GM18505 (cell line): ENCODE data around the gene SMIM7.
"Not testable (repeated sequence)": the region's sequence is repeated elsewhere in the genome, so short reads cannot be mapped to it uniquely, and the experiment has no call there.

Experiments
- ATAC-seq: cut with Tn5 transposase; IDR thresholded peaks from one replicate; pipeline ENCODE4 v1.9.1; 2021; ENCODE audit not compliant: unreplicated experiment
- POLR2A ChIP-seq: IDR thresholded peaks from 4 replicates; pipeline ENCODE4 v1.6.1; 2011; ENCODE audit warnings: borderline replicate concordance; ENCODE audit not compliant: insufficient read depth, insufficient read length; ENCODE audit errors: extremely low read depth

Gene SMIM7

DNA sequence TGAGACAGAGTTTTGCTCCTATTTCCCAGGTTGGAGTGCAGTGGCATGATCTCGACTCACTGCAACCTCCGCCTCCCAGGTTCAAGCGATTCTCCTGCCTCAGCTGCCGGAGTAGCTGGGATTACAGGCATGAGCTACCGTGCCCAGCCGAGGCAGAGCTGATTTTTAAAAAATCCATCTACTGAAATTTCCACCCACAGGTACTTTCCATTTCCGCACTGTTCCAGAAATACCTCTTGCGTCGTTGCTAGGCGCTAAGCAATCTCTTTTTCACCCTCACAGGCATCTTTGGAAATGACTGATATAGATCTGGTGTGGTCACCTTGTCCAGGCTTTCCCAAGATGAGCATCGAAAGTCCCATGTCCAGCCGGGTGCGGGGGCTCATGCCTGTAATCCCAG lies 10.3 kb upstream of the SMIM7 start:
- ATAC-seq: no peak
- no peak for TF ChIP-seq POLR2A

DNA sequence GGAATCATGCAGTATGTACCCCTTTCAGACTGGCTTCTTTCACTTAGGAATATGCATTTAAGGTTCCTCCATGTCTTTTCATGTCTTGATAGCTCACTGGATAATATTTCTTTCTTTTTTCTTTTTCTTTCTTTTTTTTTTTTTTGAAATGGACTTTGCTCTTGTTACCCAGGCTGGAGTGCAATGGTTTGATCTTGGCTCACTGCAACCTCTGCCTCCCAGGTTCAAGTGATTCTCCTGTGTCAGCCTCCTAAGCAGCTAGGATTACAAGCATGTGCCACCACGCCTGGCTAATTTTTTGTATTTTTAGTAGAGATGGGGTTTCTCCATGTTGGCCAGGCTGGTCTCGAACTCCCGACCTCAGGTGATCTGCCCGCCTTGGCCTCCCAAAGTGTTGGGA lies 8.8 kb upstream of the SMIM7 start:
- not testable (repeated sequence) for ATAC-seq

DNA sequence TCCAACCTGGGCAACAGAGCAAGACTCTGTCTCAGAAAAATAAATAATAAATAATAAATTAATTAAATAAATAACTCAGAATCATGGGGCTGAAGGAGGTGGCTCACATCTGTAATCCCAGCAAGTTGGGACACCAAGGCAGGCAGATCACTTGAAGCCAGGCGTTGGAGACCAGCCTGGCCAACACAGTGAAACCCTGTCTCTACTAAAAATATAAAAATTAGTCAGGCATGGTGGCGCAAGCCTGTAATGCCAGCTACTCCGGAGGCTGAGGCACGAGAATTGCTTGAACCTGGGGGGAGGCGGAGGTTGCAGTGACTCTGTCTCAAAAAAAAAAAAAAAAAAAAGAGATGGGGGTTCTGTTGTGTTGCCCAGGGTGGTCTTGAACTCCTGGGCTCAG lies 8.2 kb upstream of the SMIM7 start:
- no peak for TF ChIP-seq POLR2A
- no peak for ATAC-seq

DNA sequence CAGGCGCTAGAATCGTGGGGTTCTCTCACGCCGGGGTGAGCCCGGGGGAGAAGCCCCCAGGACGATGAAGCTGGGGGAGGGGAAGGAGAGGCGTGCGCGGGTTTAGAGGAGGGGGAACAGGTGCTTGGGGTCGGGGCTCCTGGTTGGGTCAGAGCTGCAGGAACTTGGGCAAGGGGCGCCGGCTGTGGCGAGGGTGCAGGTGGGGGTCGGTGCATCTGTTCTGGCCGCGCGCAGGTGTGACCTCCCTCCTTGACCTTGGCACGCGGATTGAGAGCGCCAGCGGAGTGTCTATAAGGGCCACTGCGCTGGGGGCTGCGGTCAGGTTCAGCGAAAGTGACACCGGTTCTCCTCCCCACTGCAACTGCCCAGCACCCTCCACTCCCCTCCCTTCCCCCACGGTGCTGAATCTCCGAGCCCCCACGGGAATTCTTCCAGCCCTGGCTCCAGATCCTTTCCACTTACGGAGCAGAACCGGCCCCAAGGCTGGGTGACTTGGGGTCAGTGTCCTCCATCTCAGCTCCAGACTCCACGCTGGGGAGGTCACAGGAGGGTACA lies 1.6 kb upstream of the SMIM7 start:
- no peak for TF ChIP-seq POLR2A

DNA sequence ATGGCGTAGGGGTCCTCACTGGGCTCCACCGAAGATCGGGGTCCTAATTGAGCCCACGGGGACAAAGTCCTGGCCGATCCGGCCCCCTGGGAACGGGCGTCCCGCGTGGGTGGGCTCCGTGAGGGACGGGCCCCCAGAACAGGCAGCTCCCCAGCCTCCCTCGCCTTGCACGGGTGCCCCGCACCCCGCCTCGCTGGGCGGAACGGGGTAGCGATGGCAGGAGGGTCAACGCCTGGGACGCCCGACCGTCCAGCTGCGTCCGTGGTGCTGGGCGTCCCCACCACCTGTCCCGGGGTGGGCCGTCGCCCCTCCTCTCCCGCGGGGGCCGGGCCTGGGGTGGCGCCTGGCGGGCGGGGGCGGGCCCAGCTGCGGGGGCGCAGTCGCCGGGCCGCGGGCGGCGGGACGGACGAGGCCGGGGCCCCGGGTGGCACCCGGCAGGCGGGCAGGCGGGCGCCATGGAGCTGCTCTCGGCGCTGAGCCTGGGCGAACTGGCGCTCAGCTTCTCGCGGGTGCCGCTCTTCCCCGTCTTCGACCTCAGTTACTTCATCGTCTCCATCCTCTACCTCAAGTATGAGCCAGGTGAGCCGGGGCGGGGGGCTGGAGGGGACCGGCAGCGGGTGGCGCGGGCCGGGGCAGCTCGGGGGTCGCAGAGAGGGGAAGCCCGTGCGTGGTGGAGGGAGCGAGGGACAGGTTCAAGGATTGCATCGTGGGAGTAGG lies 977 bp upstream of the SMIM7 start, which contains the start of gene TMEM38A:
TSS of gene TMEM38A (plus strand) at position 377 of the 717 bp plus-strand sequence. CDS start at position 456, 79 bp downstream.
- TF ChIP-seq POLR2A: no peak
- no peak for ATAC-seq

More for the DNA sequence above, 1.6 kb upstream of the SMIM7 start:
- no peak for ATAC-seq

DNA sequence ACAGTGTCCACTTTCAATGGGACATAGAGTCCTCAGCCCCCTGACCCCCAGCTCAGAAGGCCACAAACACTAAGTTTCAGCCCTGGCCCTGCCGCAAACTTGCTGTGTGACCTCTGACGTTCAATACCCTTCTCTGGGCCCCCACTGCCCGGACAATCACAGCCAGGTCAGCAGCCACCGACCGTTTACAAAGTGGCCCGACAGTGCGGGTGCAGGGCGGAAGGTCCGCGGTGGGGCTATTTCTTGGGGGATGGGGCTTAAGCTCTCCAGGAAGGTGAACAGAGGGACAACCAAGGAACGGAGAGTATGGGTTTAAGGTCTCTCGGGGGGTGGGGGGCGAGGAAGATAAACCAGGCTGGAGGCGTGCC lies 496 bp downstream of the SMIM7 start:
- no peak for TF ChIP-seq POLR2A
- ATAC-seq: no peak

DNA sequence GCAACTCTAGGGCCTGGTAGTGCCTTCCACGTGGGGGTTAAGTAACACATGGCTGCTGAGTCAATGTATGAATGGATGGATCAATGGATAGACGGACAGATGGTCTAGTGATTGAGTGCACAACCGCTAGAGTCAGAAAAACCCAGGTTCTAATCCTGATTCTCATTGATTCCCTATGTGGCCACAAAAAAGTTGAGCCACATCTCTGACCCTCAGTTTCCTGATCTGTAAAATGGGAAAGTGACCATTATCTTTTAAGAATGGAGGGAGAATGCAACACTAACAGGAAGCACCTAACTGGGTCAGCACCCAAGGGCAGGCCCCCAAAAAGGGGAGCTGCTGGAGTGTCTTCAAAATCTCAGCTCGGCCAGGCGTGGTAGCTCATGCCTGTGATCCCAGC lies 2.6 kb downstream of the SMIM7 start:
- no peak for TF ChIP-seq POLR2A
- ATAC-seq: no peak

DNA sequence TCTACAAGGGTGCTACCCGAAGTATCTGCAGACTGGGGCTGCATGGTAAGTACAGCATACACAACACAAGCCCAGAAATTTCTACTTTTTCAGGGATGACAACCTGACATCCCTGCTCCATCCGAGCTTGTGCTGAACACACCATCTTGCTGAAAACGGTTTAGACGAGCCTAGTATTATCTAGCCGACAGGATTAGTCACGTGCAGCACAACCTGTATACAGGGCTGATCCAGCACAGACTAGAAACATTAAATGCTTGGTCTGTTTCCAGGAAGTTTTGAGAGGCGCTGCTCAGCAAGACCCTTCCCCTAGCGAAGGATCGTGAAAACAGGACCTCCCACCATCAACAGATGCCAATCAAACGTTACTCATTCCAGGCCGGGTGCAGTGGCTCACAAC lies 4.2 kb downstream of the SMIM7 start:
- no peak for ATAC-seq
- no peak for TF ChIP-seq POLR2A

DNA sequence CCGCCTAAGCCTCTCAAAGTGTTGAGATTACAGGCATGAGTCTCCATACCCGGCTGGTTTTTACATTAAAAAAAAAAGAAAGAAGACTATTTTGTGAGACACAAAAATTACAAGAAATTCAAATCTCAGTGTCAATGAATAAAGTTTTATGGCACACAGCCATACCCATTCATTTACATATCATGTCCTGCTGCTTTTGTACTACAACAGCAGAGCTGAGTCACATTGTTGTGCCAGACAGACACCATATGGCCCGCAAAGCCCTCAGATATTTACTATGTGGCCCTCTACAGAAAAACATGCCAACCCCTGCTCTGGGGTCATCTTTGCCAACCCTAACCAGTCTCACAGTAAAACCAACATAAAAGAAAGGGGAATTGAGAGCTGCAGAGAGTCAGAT lies 5.3 kb downstream of the SMIM7 start:
- no peak for TF ChIP-seq POLR2A
- ATAC-seq: no peak

DNA sequence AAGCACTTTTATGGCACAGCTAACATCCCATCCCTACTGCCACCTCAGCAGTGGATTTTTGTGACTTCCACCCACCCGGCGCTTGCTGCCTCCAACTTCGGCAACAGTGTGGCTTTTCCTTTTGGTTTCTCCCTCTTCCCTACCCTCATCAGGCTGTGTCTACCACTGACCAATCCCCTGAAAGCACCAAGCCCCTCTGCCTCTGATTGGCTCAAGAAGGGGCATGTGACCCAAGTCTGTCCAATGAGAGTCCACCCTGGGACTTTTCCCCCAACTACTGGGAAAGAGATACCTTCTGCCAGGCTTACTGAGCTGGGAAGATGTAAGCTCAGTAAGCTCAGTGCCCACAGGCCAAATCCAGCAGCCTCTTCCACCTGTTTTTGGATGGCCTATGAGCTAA lies 5.8 kb downstream of the SMIM7 start:
- ATAC-seq: no peak
- TF ChIP-seq POLR2A: no peak

DNA sequence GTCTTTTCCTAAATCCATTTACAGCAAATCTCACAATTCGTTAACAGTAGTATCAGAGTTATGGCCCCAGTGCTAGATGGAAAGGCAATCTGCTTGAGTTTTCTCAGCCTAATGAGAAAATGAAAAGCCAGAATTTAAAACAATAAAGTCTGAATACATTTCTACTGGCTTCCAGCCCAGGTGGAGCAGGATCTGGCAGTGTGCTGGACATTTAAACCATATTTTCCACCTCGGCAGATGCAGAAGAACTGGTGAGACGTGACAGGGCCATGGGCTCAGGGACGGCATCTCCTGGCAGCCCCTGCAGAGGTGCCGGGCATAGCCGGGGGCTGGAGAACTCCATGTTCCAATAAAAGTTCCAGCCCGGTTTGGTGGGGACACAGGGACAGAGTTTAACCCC lies 7.1 kb downstream of the SMIM7 start:
- no peak for TF ChIP-seq POLR2A
- ATAC-seq: no peak

DNA sequence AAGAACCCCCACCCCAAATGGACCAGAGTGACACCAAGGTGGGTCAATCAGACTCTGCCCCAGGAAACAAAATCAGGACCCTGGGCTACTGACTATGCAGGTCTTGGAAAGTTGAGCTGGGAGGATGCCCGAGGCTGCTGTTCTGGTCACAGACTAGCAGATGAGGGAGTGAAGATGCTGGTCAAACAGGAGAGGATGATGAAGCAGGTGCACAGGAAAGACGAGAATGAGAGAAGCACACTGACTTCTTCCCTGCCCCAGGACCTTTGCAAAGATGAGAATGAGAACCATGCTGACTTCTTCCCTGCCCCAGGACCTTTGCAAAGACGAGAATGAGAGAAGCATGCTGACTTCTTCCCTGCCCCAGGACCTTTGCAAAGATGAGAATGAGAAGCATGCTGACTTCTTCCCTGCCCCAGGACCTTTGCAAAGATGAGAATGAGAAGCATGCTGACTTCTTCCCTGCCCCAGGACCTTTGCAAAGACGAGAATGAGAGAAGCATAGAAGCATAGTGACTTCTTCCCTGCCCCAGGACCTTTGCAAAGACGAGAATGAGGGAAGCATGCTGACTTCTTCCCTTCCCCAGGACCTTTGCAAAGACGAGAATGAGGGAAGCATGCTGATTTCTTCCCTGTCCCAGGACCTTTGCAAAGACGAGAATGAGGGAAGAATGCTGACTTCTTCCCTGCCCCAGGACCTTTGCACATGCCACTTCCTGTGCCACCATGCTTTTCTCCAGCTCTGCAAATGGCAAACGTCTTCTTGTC lies 8.3 kb downstream of the SMIM7 start:
- ATAC-seq: not testable (repeated sequence)

DNA sequence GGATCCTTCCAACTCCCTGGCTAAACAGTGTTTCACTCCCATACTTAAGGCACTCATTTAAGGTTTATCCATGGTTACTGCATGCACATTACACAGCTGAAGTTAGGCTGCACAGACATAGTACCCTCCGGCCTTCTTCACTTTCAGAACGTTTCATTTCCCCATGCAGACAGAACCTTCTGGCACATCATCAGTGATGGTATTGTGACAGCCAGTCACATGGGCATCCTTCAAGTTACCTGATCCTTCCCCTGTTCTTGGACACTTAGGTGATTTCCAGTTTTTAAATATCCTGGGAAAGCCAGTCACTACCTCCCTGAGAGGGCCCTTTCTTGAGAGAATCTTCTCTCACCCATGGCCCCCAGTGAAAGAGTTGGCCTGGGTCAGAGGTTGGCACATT lies 9.1 kb downstream of the SMIM7 start:
- ATAC-seq: no peak
- no peak for TF ChIP-seq POLR2A

DNA sequence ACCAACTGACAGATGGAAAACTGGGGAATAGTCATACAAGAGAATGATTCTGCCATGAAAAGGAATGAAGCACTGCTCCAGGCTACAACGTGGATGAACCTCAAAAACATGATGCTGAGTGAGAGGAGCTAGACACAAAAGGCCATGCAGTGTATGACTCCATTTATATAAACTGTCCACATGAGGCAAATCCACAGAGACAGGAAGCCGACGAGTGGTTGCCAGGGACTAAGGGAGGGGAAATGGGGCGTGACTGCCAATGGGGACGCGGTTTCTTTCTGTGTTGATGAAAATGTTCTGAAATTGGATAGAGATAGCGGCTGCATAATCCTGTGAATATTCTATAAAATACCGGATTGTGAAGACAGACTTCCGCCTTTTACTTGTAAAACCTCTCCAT lies 10.2 kb downstream of the SMIM7 start:
- no peak for TF ChIP-seq POLR2A
- ATAC-seq: no peak

DNA sequence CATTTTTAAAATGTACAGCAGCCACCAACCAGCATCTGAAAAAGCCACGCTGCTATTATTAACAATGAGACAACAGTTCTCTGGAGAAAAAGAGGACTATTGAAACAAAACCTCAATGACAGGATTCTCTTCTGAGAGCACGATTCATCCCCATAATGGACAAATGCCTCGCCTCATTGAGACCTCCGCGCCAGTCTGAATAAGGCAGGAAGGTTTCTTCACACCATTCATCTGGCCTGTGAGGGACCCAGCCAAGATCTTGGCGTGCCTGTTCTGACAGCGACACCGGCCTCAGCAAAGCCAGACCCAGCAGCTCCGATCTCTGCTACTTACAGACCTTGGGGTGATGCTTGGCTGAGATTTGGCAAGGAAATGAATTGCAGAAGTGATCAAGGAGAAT lies 14.8 kb downstream of the SMIM7 start:
- no peak for ATAC-seq
- no peak for TF ChIP-seq POLR2A

DNA sequence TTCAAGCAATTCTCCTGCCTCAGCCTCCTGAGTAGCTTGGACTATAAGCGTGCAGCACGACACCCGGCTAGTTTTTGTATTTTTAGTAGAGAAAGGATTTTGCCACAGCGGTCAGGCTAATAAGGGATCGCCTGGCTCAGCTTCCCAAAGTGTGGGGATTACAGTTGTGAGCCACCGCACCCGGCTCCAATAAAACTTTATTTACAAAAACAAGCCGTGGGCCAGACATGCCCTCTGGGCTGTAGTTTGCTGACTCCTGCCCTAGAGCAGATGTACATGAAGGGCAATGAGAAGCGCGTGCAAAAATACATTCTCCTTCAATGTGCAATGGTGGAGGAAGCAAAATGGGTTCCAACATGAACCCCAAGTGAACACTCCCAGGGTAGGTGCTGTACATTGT lies 18.2 kb downstream of the SMIM7 start:
- no peak for ATAC-seq
- no peak for TF ChIP-seq POLR2A
